Activated T-cell treated with anti-CD3 and anti-CD28 coated beads, Interleukin-2, amount 50 U/mL, for 4 hours (primary cell): ENCODE results near the gene SLC8A1. TPM values are rescaled to one million over a fixed set of nuclear protein-coding genes. Genes with fewer than 3 reads are reported as not detected.

Experiments used
- ATAC-seq, 2 donors: fragments of 200-7000 bp; cut with Tn5 transposase; one replicate each; pipeline ENCODE4 v1.10.0; 2021
- DNase-seq: peaks from one replicate; pipeline ENCODE4 v3.0.0-alpha.2; 2020
- H3K27me3 Mint-ChIP-seq: one replicate; pipeline ENCODE4 v1.8.0; 2021; ENCODE audit warnings: low read depth, mixed read lengths
- H3K36me3 Mint-ChIP-seq: one replicate; pipeline ENCODE4 v1.8.0; 2022; ENCODE audit warnings: mixed read lengths; ENCODE audit not compliant: insufficient read depth
- H3K4me1 Mint-ChIP-seq: one replicate; pipeline ENCODE4 v1.8.0; 2021; ENCODE audit warnings: low read depth, mixed read lengths
- H3K4me3 Mint-ChIP-seq: one replicate; pipeline ENCODE4 v1.8.0; 2021; ENCODE audit warnings: mild to moderate bottlenecking, moderate library complexity, mixed read lengths
- H3K9me3 Mint-ChIP-seq: one replicate; pipeline ENCODE4 v1.8.0; 2021; ENCODE audit warnings: mixed read lengths
- total RNA-seq, 3 donors: library from RNA; stranded (reverse); gene quantifications; one replicate each; pipeline ENCODE4 v1.2.1, GENCODE V29; 2021

The SLC8A1 gene
- total RNA-seq, 3 donors from 2014 or later: 0.08 to 0.28 (median 0.26) TPM

- ATAC-seq: no peak
- H3K9me3 Mint-ChIP-seq: no peaks in the 10 kb centered on the region
- H3K36me3 Mint-ChIP-seq: no peaks in the 10 kb centered on the region
- H3K4me3 Mint-ChIP-seq: no peak overlapping the region
- H3K27me3 Mint-ChIP-seq: no peaks in the 10 kb centered on the region
- no peak for DNase-seq
- no peaks in the 10 kb centered on the region for H3K4me1 Mint-ChIP-seq
Measured at GRCh38 chr2:40225670-40226210, 226.2 kb downstream of the SLC8A1 start.

- Mint-ChIP-seq H3K27me3 (no peaks in the 10 kb centered on the region), H3K36me3 (no peaks in the 10 kb centered on the region), H3K9me3 (no peaks in the 10 kb centered on the region), H3K4me3 (no peak overlapping the region), H3K4me1 (no peaks in the 10 kb centered on the region)
- DNase-seq (no peak), ATAC-seq (no peak)
Measured at GRCh38 chr2:40224318-40224717, 227.6 kb downstream of the SLC8A1 start.

- Mint-ChIP-seq H3K36me3 (no peaks in the 10 kb centered on the region), H3K9me3 (no peaks in the 10 kb centered on the region), H3K4me3 (no peak overlapping the region), H3K27me3 (no peaks in the 10 kb centered on the region), H3K4me1 (no peaks in the 10 kb centered on the region)
- DNase-seq (no peak), ATAC-seq (no peak)
Measured at GRCh38 chr2:40220177-40220925, 231.5 kb downstream of the SLC8A1 start.

DNA sequence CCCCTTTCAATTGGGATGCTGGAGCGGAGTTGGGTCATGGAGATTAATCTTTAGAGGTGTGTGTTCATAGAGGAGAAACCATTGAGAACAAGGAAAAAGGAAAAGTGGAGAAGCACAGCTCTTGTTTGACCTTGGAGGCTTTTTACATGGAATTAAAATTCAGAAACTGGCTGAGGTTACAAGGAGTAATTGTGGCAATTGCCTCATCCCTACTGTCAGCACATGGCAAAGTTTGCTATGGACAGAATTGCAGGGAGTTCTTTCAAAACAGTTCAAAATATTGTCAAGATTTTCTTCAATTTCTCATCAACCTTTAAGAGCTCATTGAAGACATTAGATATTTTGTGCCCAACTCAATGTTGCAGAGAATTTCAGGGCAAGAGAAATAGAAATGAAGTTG is 232.7 kb downstream of the SLC8A1 start:
- H3K36me3 Mint-ChIP-seq: no peaks in the 10 kb centered on the region
- no peaks in the 10 kb centered on the region for H3K9me3 Mint-ChIP-seq
- no peak overlapping the region for H3K4me3 Mint-ChIP-seq
- no peaks in the 10 kb centered on the region for H3K27me3 Mint-ChIP-seq
- no peaks in the 10 kb centered on the region for H3K4me1 Mint-ChIP-seq
- ATAC-seq: no peak
- DNase-seq: no peak

- ATAC-seq (no peak), DNase-seq (no peak)
- Mint-ChIP-seq H3K4me1 (no peaks in the 10 kb centered on the region), H3K9me3 (no peaks in the 10 kb centered on the region), H3K36me3 (no peaks in the 10 kb centered on the region), H3K4me3 (no peak overlapping the region), H3K27me3 (no peaks in the 10 kb centered on the region)
Measured at GRCh38 chr2:40218679-40219078, 233.2 kb downstream of the SLC8A1 start.

- H3K27me3 Mint-ChIP-seq: no peaks in the 10 kb centered on the region
- no peak for DNase-seq
- no peak for ATAC-seq
- H3K4me3 Mint-ChIP-seq: no peak overlapping the region
- H3K9me3 Mint-ChIP-seq: no peaks in the 10 kb centered on the region
- H3K36me3 Mint-ChIP-seq: no peaks in the 10 kb centered on the region
- no peaks in the 10 kb centered on the region for H3K4me1 Mint-ChIP-seq
Measured at GRCh38 chr2:40213619-40214018, 238.3 kb downstream of the SLC8A1 start.

GRCh38 chr2:40213071-40213470 is 238.8 kb downstream of the SLC8A1 start:
- Mint-ChIP-seq H3K36me3 (no peaks in the 10 kb centered on the region), H3K9me3 (no peaks in the 10 kb centered on the region), H3K4me3 (no peak overlapping the region), H3K4me1 (no peaks in the 10 kb centered on the region), H3K27me3 (no peaks in the 10 kb centered on the region)
- ATAC-seq (no peak), DNase-seq (no peak)

GRCh38 chr2:40210968-40211353 is 240.9 kb downstream of the SLC8A1 start:
- ATAC-seq (no peak), DNase-seq (no peak)
- no peaks in the 10 kb centered on the region for H3K4me1 Mint-ChIP-seq
- H3K4me3 Mint-ChIP-seq: no peak overlapping the region
- no peaks in the 10 kb centered on the region for H3K9me3 Mint-ChIP-seq
- H3K36me3 Mint-ChIP-seq: no peaks in the 10 kb centered on the region
- no peaks in the 10 kb centered on the region for H3K27me3 Mint-ChIP-seq

DNA sequence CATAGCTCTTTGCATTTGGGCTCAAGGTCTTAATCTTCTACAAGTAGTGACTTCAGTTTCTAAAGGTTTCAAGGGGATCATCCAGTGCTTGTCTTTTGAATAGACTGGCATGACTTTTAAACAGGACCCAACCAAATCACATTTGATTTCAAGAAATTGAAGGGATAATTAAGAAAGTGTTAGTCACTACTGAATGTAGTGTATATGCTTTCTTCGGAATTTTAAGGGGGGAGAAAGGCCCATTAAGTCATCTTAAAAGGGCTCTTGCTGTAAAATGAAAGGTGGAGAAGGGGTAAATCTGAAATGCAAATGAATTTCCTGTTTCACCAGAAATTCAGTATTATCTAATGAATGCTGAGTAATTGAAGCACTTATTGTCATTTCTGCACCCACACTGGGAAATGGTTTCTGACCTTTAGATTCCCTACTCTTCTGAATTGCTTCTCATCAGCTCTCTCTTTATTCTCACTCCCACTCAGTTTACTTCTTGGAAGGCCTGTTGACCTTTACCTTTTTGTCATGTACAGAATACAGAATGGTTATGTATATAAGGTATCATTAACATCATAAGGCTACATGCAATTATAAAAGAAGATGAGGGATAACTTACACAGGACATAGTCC is 241.4 kb downstream of the SLC8A1 start:
- Mint-ChIP-seq H3K27me3 (no peaks in the 10 kb centered on the region), H3K4me1 (no peaks in the 10 kb centered on the region), H3K4me3 (no peak overlapping the region), H3K9me3 (peaks cover under 1% of the 10 kb centered on the region), H3K36me3 (no peaks in the 10 kb centered on the region)
- no peak for DNase-seq
- peak in 1 of 2 donors; percentile 23 for ATAC-seq

- no peak for ATAC-seq
- DNase-seq: no peak
- Mint-ChIP-seq H3K27me3 (peaks cover 1% of the 10 kb centered on the region), H3K9me3 (peaks cover 3% of the 10 kb centered on the region), H3K4me1 (no peaks in the 10 kb centered on the region), H3K36me3 (no peaks in the 10 kb centered on the region), H3K4me3 (no peak overlapping the region)
Measured at GRCh38 chr2:40209761-40210160, 242.1 kb downstream of the SLC8A1 start.

GRCh38 chr2:40208463-40208862 is 243.4 kb downstream of the SLC8A1 start:
- no peak for DNase-seq
- H3K36me3 Mint-ChIP-seq: no peaks in the 10 kb centered on the region
- peaks cover 1% of the 10 kb centered on the region for H3K27me3 Mint-ChIP-seq
- H3K4me1 Mint-ChIP-seq: no peaks in the 10 kb centered on the region
- H3K9me3 Mint-ChIP-seq: peaks cover 3% of the 10 kb centered on the region
- H3K4me3 Mint-ChIP-seq: no peak overlapping the region
- ATAC-seq: no peak

DNA sequence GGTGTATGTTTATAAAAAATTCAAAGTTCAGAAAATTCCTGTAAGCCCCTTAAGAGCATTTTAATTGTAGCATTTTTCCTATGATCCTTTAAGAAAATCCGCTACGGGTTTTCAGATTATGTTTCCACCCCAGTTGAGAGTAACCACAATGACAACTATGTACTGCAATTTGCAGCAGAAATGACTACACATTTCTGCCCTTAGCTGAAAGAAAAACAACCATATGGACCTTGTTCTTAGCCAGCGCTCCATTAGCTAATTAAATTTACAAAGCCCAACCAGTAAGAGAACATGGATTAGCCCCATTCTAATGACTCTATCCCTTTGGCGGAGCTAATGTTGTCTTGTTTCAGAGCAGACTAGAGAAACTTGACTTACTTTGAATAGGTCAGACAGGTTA is 247.6 kb downstream of the SLC8A1 start:
- DNase-seq (no peak), ATAC-seq (no peak)
- Mint-ChIP-seq H3K9me3 (peaks cover 3% of the 10 kb centered on the region), H3K36me3 (no peaks in the 10 kb centered on the region), H3K4me1 (no peaks in the 10 kb centered on the region), H3K4me3 (no peak overlapping the region), H3K27me3 (peaks cover 1% of the 10 kb centered on the region)

DNA sequence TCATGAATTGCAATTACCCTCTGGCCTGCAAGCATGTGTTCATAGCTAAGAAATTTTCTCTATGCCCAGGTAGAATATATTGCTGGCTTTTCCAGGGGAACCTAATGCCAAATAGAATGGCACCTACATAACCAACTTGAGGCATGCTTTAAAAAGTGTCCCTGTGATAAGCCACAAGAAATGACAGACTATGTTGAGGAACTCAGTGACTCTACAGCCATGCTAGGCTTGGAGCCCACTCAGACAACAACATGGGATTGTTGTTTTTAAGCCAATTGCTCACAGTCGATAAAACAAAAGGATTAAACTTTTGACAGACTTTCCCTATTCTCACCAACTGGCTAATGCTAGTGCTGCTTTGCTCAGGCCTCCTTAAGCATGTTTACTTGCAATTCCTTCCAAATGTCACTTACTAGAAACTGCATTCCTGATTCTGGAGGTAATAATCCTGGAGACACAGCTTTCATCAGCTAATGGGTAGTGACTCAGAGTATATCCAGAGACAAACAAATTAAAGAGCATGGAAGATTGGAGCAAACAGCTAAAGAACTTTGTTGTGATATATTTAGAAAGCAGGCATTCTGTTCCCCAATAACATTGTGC is 249.0 kb downstream of the SLC8A1 start:
- H3K4me3 Mint-ChIP-seq: no peak overlapping the region
- peaks cover 1% of the 10 kb centered on the region for H3K27me3 Mint-ChIP-seq
- DNase-seq (no peak), ATAC-seq (no peak)
- no peaks in the 10 kb centered on the region for H3K36me3 Mint-ChIP-seq
- peaks cover 3% of the 10 kb centered on the region for H3K9me3 Mint-ChIP-seq
- H3K4me1 Mint-ChIP-seq: no peaks in the 10 kb centered on the region

GRCh38 chr2:40201425-40201824 is 250.5 kb downstream of the SLC8A1 start:
- no peak for DNase-seq
- H3K4me1 Mint-ChIP-seq: no peaks in the 10 kb centered on the region
- ATAC-seq: no peak
- H3K9me3 Mint-ChIP-seq: peaks cover 3% of the 10 kb centered on the region
- no peaks in the 10 kb centered on the region for H3K36me3 Mint-ChIP-seq
- peaks cover 1% of the 10 kb centered on the region for H3K27me3 Mint-ChIP-seq
- H3K4me3 Mint-ChIP-seq: no peak overlapping the region
